Mesenchymal stem cell (in vitro differentiated cells and primary cell): ENCODE results near the gene CCDC169.

ENCODE experiments used
- DNase-seq: peaks from one replicate; pipeline ENCODE4 v3.0.0-alpha.2; 2013
- H2AFZ ChIP-seq: one replicate; pipeline ENCODE4 v1.6.1; 2013; ENCODE audit warnings: low read depth, mild to moderate bottlenecking, control low read depth, inconsistent platforms, low read length, moderate library complexity
- H2AK5ac ChIP-seq: 2 replicates; pipeline ENCODE4 v1.6.1; 2013; ENCODE audit warnings: low read length, moderate library complexity, mild to moderate bottlenecking, inconsistent platforms; ENCODE audit not compliant: severe bottlenecking
- H2BK120ac ChIP-seq: one replicate; pipeline ENCODE4 v1.6.1; 2013; ENCODE audit warnings: low read depth, mild to moderate bottlenecking, inconsistent platforms, low read length, moderate library complexity
- H2BK12ac ChIP-seq, 2 experiments: one replicate each; pipeline ENCODE4 v1.6.1; 2013; ENCODE audit warnings: inconsistent platforms in 2 of 2, low read length in 2 of 2, mild to moderate bottlenecking in 2 of 2, moderate library complexity in 2 of 2, control low read depth in 1 of 2
- H2BK15ac ChIP-seq: one replicate; pipeline ENCODE4 v1.6.1; 2013; ENCODE audit warnings: mild to moderate bottlenecking, low read depth, inconsistent platforms; ENCODE audit not compliant: poor library complexity, severe bottlenecking
- H2BK5ac ChIP-seq: 2 replicates; pipeline ENCODE4 v1.6.1; 2013; ENCODE audit warnings: low read depth, mild to moderate bottlenecking, low read length, control low read depth, inconsistent platforms; ENCODE audit not compliant: poor library complexity, severe bottlenecking
- H3K14ac ChIP-seq, 2 experiments: one replicate each; pipeline ENCODE4 v1.6.1; 2013; ENCODE audit warnings: inconsistent platforms in 2 of 2, low read length in 2 of 2, control low read depth in 1 of 2, mild to moderate bottlenecking in 1 of 2, moderate library complexity in 1 of 2
- H3K18ac ChIP-seq, 2 experiments: one replicate each; pipeline ENCODE4 v1.6.1; 2013; ENCODE audit warnings: inconsistent platforms in 2 of 2, low read length in 2 of 2, control low read depth in 1 of 2, low read depth in 1 of 2, mild to moderate bottlenecking in 1 of 2
- H3K23ac ChIP-seq, 2 experiments: one replicate each; pipeline ENCODE4 v1.6.1; 2013; ENCODE audit warnings: inconsistent platforms in 2 of 2, low read length in 2 of 2, mild to moderate bottlenecking in 2 of 2, moderate library complexity in 2 of 2, control low read depth in 1 of 2
- H3K27ac ChIP-seq: 2 replicates; pipeline ENCODE4 v1.5.1; 2013; ENCODE audit warnings: mild to moderate bottlenecking, moderate library complexity, low read length, control low read depth, inconsistent platforms; ENCODE audit not compliant: poor library complexity, severe bottlenecking
- H3K27me3 ChIP-seq, 2 experiments: 2 replicates each; pipeline versions ENCODE4 v1.6.1 to v1.7.0; 2013; ENCODE audit warnings: low read length in 2 of 2, mild to moderate bottlenecking in 2 of 2, moderate library complexity in 2 of 2, control low read depth in 1 of 2, inconsistent platforms in 1 of 2; ENCODE audit not compliant: control insufficient read depth in 1 of 2, insufficient read depth in 1 of 2
- H3K36me3 ChIP-seq, 2 experiments: 2 replicates each; pipeline versions ENCODE4 v1.6.1 to v1.7.0; 2013; ENCODE audit warnings: low read length in 2 of 2, control low read depth in 1 of 2, inconsistent platforms in 1 of 2, low read depth in 1 of 2, mild to moderate bottlenecking in 1 of 2; ENCODE audit not compliant: insufficient read depth in 2 of 2, control insufficient read depth in 1 of 2
- H3K4ac ChIP-seq, 2 experiments: one replicate each; pipeline ENCODE4 v1.6.1; 2013; ENCODE audit warnings: inconsistent platforms in 2 of 2, low read length in 2 of 2, mild to moderate bottlenecking in 2 of 2, moderate library complexity in 2 of 2, control low read depth in 1 of 2, low read depth in 1 of 2
- H3K4me1 ChIP-seq: 2 replicates; pipeline ENCODE4 v1.6.1; 2013; ENCODE audit warnings: low read depth, low read length, control low read depth; ENCODE audit not compliant: control insufficient read depth, insufficient read depth
- H3K4me2 ChIP-seq: 2 replicates; pipeline ENCODE4 v1.6.1; 2013; ENCODE audit warnings: low read length, mild to moderate bottlenecking, inconsistent platforms; ENCODE audit not compliant: poor library complexity, severe bottlenecking
- H3K4me3 ChIP-seq, 2 experiments: 2 replicates each; pipeline versions ENCODE4 v1.5.1 to v1.7.0; 2013; ENCODE audit warnings: low read length in 2 of 2, mild to moderate bottlenecking in 2 of 2, control low read depth in 1 of 2, low read depth in 1 of 2; ENCODE audit not compliant: insufficient read depth in 1 of 2
- H3K79me1 ChIP-seq: replicated peaks from 2 replicates; pipeline ENCODE4 v1.6.1; 2013; ENCODE audit warnings: mild to moderate bottlenecking, control low read depth, low read length, inconsistent platforms; ENCODE audit not compliant: poor library complexity, severe bottlenecking
- H3K9ac ChIP-seq: 2 replicates; pipeline ENCODE4 v1.7.0; 2013; ENCODE audit warnings: mild to moderate bottlenecking, low read length, moderate library complexity
- H3K9me3 ChIP-seq: 2 replicates; pipeline ENCODE4 v1.7.0; 2013; ENCODE audit warnings: mild to moderate bottlenecking, low read length; ENCODE audit not compliant: control insufficient read depth
- H4K8ac ChIP-seq: one replicate; pipeline ENCODE4 v1.6.1; 2013; ENCODE audit warnings: inconsistent platforms, mild to moderate bottlenecking, low read length, moderate library complexity
- H4K91ac ChIP-seq: one replicate; pipeline ENCODE4 v1.6.1; 2013; ENCODE audit warnings: mild to moderate bottlenecking, low read length, inconsistent platforms
- whole genome bisulfite sequencing: methylation state at CpG from one replicate; pipeline ENCODE4 v1.1.7; 2013; ENCODE audit warnings: mixed read lengths; 5-methylcytosine and 5-hydroxymethylcytosine counted together

Gene CCDC169

DNA sequence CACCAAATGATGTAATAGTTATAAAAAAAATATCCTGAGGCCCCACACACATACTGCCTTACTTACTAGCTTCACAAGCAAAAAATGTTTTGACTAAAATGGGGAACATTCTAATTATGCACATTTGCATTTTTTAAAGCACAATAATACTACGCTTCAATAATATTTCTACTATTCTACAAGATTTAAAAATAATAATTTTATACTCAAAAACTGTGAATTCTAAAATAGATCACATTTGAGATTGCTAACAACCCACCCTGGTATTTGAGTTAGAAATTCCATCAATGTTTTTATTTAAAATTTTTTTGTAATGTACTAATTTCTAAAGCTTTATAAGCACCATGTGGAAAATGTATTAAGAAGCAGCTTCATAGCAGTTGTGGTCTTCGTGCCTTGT, 24.2 kb downstream of the CCDC169 start:
- Histone ChIP-seq H3K27ac (no peak overlapping the region), H2BK15ac (no peak overlapping the region), H2BK120ac (no peak overlapping the region), H3K27me3 (no peaks in the 10 kb centered on the region), H2BK12ac (no peak overlapping the region), H2AFZ (no peak overlapping the region), H4K8ac (no peak overlapping the region), H3K9me3 (no peaks in the 10 kb centered on the region), H3K36me3 (no peaks in the 10 kb centered on the region), H3K9ac (no peak overlapping the region), H3K4me2 (no peak overlapping the region), H4K91ac (no peak overlapping the region), H3K23ac (no peak overlapping the region), H3K4me1 (no peaks in the 10 kb centered on the region), H2AK5ac (no peak overlapping the region), H3K18ac (no peak overlapping the region), H3K79me1 (no peaks in the 10 kb centered on the region), H3K4me3 (no peak overlapping the region), H3K4ac (no peak overlapping the region), H2BK5ac (no peak overlapping the region), H3K14ac (no peak overlapping the region)
- WGBS, result 96% methylated on average over 1 of the region's 2 CpGs
- no peak for DNase-seq

DNA sequence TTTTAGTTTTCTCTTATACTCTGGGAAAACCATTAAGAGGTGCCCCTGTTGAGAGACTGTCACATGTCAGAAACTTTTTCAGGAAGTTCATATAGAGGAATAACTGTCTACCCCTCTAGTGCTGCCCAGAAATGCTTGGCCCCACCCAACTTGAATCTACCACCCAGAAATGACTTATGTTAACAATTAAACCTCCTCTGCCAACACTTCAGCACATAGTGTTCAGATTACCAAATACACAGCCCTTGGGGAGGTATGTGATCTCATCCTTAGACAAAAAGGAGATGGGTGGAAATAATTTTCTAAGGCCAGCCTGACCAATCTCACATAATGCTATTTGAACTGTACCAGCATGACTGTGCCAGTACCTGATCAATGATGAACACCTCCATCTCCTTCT, 35.6 kb downstream of the CCDC169 start:
- no peak overlapping the region for H2BK15ac ChIP-seq
- no peaks in the 10 kb centered on the region for H3K27me3 ChIP-seq
- H2BK12ac ChIP-seq, result no peak overlapping the region
- no peaks in the 10 kb centered on the region for H3K9me3 ChIP-seq
- H3K27ac ChIP-seq, result no peak overlapping the region
- no peak overlapping the region for H3K18ac ChIP-seq
- no peak overlapping the region for H3K14ac ChIP-seq
- no peak overlapping the region for H2BK5ac ChIP-seq
- H3K36me3 ChIP-seq, result no peaks in the 10 kb centered on the region
- no peak overlapping the region for H2BK120ac ChIP-seq
- H2AK5ac ChIP-seq, result no peak overlapping the region
- H4K8ac ChIP-seq, result no peak overlapping the region
- H3K9ac ChIP-seq, result no peak overlapping the region
- H3K4me3 ChIP-seq, result no peak overlapping the region
- H3K4ac ChIP-seq, result no peak overlapping the region
- H3K4me2 ChIP-seq, result no peak overlapping the region
- H3K23ac ChIP-seq, result no peak overlapping the region
- no peaks in the 10 kb centered on the region for H3K4me1 ChIP-seq
- no peak overlapping the region for H4K91ac ChIP-seq
- no peak overlapping the region for H2AFZ ChIP-seq
- H3K79me1 ChIP-seq, result no peaks in the 10 kb centered on the region
- DNase-seq, result no peak

DNA sequence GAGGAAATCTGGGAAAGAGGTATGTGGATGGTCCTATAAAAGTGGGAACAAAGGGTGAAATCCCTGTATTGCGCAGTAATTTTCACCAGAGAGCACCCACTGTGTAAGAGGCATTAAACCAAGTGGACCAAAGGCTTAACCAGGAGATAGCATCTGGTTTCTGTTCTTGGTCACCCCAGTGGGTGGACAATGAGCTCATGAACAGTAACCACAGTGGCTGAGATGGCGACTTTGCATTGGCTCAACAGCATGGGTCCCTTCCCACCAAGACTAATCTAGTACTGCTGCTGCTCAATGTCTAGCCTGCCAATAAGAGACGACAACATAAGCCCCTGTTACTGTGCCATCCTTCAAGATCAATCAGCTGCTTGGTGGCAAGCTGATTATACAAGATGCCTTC, 36.6 kb downstream of the CCDC169 start:
- H3K14ac ChIP-seq, result no peak overlapping the region
- no peak overlapping the region for H3K27ac ChIP-seq
- H3K9me3 ChIP-seq, result no peaks in the 10 kb centered on the region
- no peaks in the 10 kb centered on the region for H3K4me1 ChIP-seq
- H3K23ac ChIP-seq, result no peak overlapping the region
- no peak for DNase-seq
- H3K4ac ChIP-seq, result no peak overlapping the region
- no peak overlapping the region for H2BK5ac ChIP-seq
- H3K36me3 ChIP-seq, result no peaks in the 10 kb centered on the region
- H2AFZ ChIP-seq, result no peak overlapping the region
- H2BK15ac ChIP-seq, result no peak overlapping the region
- H3K27me3 ChIP-seq, result no peaks in the 10 kb centered on the region
- H2AK5ac ChIP-seq, result no peak overlapping the region
- H3K18ac ChIP-seq, result no peak overlapping the region
- H2BK12ac ChIP-seq, result no peak overlapping the region
- no peak overlapping the region for H3K9ac ChIP-seq
- H4K91ac ChIP-seq, result no peak overlapping the region
- H3K4me2 ChIP-seq, result no peak overlapping the region
- WGBS, result 89% methylated on average over 3 of the region's 3 CpGs
- H4K8ac ChIP-seq, result no peak overlapping the region
- no peak overlapping the region for H3K4me3 ChIP-seq
- H2BK120ac ChIP-seq, result no peak overlapping the region
- H3K79me1 ChIP-seq, result no peaks in the 10 kb centered on the region

GRCh38 chr13:36259361-36260137, 38.1 kb downstream of the CCDC169 start:
- Histone ChIP-seq H3K4me2 (no peak overlapping the region), H3K27ac (no peak overlapping the region), H3K27me3 (no peaks in the 10 kb centered on the region), H2BK5ac (no peak overlapping the region), H2BK12ac (no peak overlapping the region), H3K23ac (no peak overlapping the region), H3K14ac (no peak overlapping the region), H3K9ac (no peak overlapping the region), H2AFZ (no peak overlapping the region), H2AK5ac (no peak overlapping the region), H3K4me3 (no peak overlapping the region), H3K36me3 (no peaks in the 10 kb centered on the region), H3K4ac (no peak overlapping the region), H3K79me1 (no peaks in the 10 kb centered on the region), H3K18ac (no peak overlapping the region), H4K8ac (no peak overlapping the region), H2BK15ac (no peak overlapping the region), H2BK120ac (no peak overlapping the region), H3K9me3 (no peaks in the 10 kb centered on the region), H3K4me1 (no peaks in the 10 kb centered on the region), H4K91ac (no peak overlapping the region)
- no peak for DNase-seq
- 81% methylated on average over 7 of the region's 8 CpGs for WGBS
